Midbrain (tissue), 1 donor: ENCODE results near the gene SLC26A11.
"Not testable (repeated sequence)": the region's sequence is repeated elsewhere in the genome, so short reads cannot be mapped to it uniquely, and the experiment has no call there.

Experiments used
- DNase-seq: peaks from one replicate; lab custom pipeline; 2025; lab: John Stamatoyannopoulos, UW

The SLC26A11 gene

GRCh38 chr17:80195671-80196529 lies 24.3 kb upstream of the SLC26A11 start:
- no peak for DNase-seq

- no peak for DNase-seq
These were observed 23.6 kb upstream of the SLC26A11 start for GRCh38 chr17:80196652-80197051.

- no peak for DNase-seq
These were observed 22.0 kb upstream of the SLC26A11 start for GRCh38 chr17:80198144-80198661.

GRCh38 chr17:80199295-80199694 lies 20.9 kb upstream of the SLC26A11 start:
- not testable (repeated sequence) for DNase-seq

GRCh38 chr17:80201446-80201845 lies 18.8 kb upstream of the SLC26A11 start:
- no peak for DNase-seq

DNA sequence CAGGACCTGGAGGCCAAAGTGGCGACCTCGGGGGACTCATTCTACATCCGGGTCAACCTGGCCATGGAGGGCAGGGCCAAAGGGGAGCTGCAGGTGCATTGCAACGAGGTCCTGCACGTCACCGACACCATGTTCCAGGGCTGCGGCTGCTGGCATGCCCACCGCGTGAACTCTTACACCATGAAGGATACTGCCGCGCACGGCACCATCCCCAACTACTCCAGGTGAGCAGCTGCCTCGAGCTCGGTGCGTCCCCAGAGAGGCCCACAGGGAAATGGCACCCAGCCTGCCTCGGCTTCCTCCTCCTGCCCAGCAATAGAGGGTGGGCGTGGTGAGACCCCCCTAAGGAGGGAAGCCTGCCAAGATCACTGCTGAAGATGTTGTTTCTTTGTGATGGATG lies 18.0 kb upstream of the SLC26A11 start:
- no peak for DNase-seq

- no peak for DNase-seq
These were observed 16.7 kb upstream of the SLC26A11 start for GRCh38 chr17:80203471-80203963.

GRCh38 chr17:80204626-80205468 lies 15.4 kb upstream of the SLC26A11 start:
- DNase-seq = no peak

DNA sequence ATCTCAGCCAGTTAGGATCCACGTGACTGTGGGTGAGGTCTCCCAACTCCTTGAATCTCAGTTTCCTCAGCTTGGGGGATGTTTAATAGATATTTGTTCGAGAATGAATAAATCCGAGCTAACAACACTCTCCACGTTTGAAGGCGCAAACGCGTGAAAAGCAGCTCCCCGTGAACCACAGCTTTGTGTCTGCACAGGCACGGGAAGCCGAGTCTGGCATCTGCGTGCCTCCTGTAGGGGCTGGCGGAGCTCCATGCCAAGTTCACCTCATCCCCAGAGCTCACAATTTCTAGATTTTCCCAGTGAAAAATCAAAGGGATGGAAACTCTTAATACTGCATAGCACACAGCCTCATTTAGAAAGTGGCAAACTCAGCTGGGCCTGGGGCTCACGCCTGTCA lies 14.4 kb upstream of the SLC26A11 start:
- no peak for DNase-seq

DNA sequence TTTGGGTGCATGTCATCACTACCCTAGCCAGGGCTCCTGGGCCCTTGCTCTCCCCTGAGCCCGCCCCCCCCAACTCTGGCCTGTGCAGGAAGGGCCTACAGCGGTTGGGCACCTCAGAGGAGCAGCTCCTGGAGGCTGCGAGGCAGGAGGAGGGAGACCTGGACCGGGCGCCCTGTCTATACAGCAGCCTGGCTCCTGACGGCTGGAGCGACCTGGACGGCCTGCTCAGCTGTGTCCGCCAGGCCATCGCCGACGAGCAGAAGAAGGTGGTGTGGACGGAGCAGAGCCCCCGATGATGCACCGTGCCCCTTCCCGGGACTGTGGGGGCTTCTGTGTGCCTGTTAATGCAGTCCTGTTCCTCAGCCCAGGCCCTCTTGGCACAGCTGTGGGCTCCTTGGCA lies 12.2 kb upstream of the SLC26A11 start:
- DNase-seq = no peak

- no peak for DNase-seq
These were observed 10.5 kb upstream of the SLC26A11 start for GRCh38 chr17:80209765-80210164.

- no peak for DNase-seq
These were observed 9.7 kb upstream of the SLC26A11 start for GRCh38 chr17:80210348-80211108.

DNA sequence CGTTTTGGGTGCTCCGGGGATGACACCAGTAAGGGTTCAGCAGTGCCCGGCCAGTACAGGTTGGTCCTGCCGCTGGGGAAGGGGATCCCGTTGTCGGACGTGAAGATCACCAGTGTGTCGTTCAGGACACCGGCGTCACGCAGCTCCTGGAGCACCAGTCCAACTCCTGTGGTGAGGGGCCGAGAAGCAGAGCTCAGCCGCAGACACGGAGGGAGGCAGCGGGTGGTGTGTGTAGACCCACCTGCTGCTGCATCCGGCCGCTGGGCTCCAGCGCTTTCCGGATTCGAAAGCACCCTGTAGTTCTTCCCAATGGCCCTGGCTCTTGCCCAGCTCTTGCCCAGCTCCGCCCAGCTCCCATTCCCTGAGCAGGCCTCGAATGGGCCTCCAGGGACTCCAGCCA lies 8.1 kb upstream of the SLC26A11 start:
- DNase-seq = no peak

GRCh38 chr17:80212511-80212910 lies 7.7 kb upstream of the SLC26A11 start:
- DNase-seq = no peak

- DNase-seq = no peak
These were observed 7.1 kb upstream of the SLC26A11 start for GRCh38 chr17:80212962-80213642.

DNA sequence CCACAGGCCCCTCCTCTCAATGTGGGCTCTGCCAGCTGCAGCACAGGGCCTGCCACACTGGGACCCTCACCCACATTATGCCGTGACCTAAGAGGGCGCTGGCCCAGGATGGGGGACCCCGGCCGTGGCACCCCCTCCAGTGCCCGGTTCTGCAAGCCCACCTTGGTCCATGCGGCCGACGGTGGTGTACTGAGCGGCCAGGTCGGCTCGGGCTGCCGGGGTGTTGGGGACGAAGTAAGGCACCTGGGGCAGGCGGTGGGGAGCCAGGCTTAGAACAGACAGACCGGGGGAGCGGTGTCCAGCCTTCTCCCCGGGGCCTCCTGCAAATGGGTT lies 6.6 kb upstream of the SLC26A11 start:
- DNase-seq = no peak

DNA sequence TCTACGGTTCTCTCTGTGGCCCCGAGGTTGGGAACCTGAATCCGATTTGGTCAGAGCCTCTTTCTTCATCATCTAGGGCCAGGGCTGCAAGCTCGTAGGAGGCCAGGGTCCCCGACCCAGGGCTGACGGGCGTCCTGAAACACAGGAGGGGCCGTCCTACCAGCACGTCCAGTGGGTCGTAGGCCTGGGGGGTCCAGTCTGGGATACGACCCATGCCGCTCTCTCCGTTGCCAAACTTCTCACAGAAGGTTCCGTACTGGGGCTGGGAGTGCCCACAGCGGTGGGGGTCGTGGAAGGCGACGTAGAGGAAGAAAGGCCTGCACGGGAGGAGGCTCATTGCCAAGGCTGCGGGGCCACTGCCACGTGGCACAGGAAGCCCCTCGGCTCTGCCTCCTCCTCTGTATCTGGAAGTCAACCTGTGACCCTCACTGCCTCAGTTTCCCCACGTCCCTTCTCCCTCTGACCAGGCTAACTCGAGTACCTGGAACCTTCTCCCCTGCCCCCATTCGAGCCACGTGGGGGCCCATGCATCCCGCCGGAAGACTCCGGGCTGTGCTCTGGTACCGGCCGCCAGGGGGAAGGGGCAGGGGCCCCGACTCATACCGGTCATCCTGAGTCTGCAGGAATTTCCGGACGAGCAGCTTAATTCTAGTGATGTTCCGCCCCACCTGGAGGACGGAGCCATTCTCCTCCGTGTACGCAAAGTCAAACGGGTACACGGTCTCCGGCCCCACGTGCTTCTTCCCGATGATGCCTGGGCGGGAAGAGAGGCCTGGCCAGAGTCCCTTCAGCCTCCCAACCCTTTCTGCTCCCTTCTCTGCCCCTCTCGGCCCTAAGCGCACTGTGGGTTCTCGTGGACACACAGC lies 6.0 kb upstream of the SLC26A11 start:
- DNase-seq = no peak

GRCh38 chr17:80214878-80215210 lies 5.4 kb upstream of the SLC26A11 start:
- DNase-seq = no peak

GRCh38 chr17:80216473-80217456 lies 3.5 kb upstream of the SLC26A11 start:
- no peak for DNase-seq
